Measurements from ENCODE around the gene SH2D1B.

SH2D1B gene

GRCh38 chr1:162400790-162401355 lies 11.1 kb downstream of the SH2D1B start:
- TF ChIP-seq FOXM1 (IDR thresholded peaks at IDR 0.05; ENCODE audit: borderline replicate concordance, low read depth) (no peak), USF1 (IDR thresholded peaks at IDR 0.05) (no peak), TCF12 (IDR thresholded peaks at IDR 0.05; ENCODE audit: low read depth) (no peak), ZBTB7A (IDR thresholded peaks at IDR 0.05; ENCODE audit: low read depth) (no peak)

- TF ChIP-seq YY1 (IDR thresholded peaks at IDR 0.05; ENCODE audit: low read depth) (no peak), TEAD4 (IDR thresholded peaks at IDR 0.05) (no peak), CREB1 (IDR thresholded peaks at IDR 0.05; ENCODE audit: low read depth) (no peak), EGR1 (IDR thresholded peaks at IDR 0.05) (no peak), RAD21 (IDR thresholded peaks at IDR 0.05; ENCODE audit: low read depth) (no peak)
Measured at GRCh38 chr1:162398999-162399580, 12.8 kb downstream of the SH2D1B start.

- TF ChIP-seq USF1 (IDR thresholded peaks at IDR 0.05) (no peak), ZBTB7A (IDR thresholded peaks at IDR 0.05; ENCODE audit: low read depth) (no peak), EP300 (IDR thresholded peaks at IDR 0.05; ENCODE audit: borderline replicate concordance) (no peak), TAF1 (IDR thresholded peaks at IDR 0.05; ENCODE audit: low read depth) (no peak), RAD21 (IDR thresholded peaks at IDR 0.05; ENCODE audit: low read depth) (no peak), REST (IDR thresholded peaks at IDR 0.05; ENCODE audit: low read depth) (no peak), TEAD4 (IDR thresholded peaks at IDR 0.05) (no peak), NFIC (IDR thresholded peaks at IDR 0.05) (no peak), TCF12 (IDR thresholded peaks at IDR 0.05; ENCODE audit: low read depth) (no peak), CREB1 (IDR thresholded peaks at IDR 0.05; ENCODE audit: low read depth) (no peak), FOXM1 (IDR thresholded peaks at IDR 0.05; ENCODE audit: borderline replicate concordance, low read depth) (no peak), EGR1 (IDR thresholded peaks at IDR 0.05) (no peak), YY1 (IDR thresholded peaks at IDR 0.05; ENCODE audit: low read depth) (no peak), MAX (IDR thresholded peaks at IDR 0.05) (no peak), CEBPB (IDR thresholded peaks at IDR 0.05) (no peak)
Measured at GRCh38 chr1:162397943-162398560, 13.9 kb downstream of the SH2D1B start.

GRCh38 chr1:162397039-162397448 lies 14.9 kb downstream of the SH2D1B start:
- TF ChIP-seq TAF1 (IDR thresholded peaks at IDR 0.05; ENCODE audit: low read depth) (no peak), EP300 (IDR thresholded peaks at IDR 0.05; ENCODE audit: borderline replicate concordance) (no peak), NFIC (IDR thresholded peaks at IDR 0.05) (no peak), TEAD4 (IDR thresholded peaks at IDR 0.05) (no peak), ZBTB7A (IDR thresholded peaks at IDR 0.05; ENCODE audit: low read depth) (no peak), USF1 (IDR thresholded peaks at IDR 0.05) (no peak), YY1 (IDR thresholded peaks at IDR 0.05; ENCODE audit: low read depth) (no peak), RAD21 (IDR thresholded peaks at IDR 0.05; ENCODE audit: low read depth) (peak; percentile 26; the same call in 1 of the 2 replicates)

GRCh38 chr1:162396201-162396906 lies 15.6 kb downstream of the SH2D1B start:
- TF ChIP-seq CEBPB (IDR thresholded peaks at IDR 0.05) (no peak), FOXM1 (IDR thresholded peaks at IDR 0.05; ENCODE audit: borderline replicate concordance, low read depth) (no peak), USF1 (IDR thresholded peaks at IDR 0.05) (no peak), TCF12 (IDR thresholded peaks at IDR 0.05; ENCODE audit: low read depth) (no peak), ZBTB7A (IDR thresholded peaks at IDR 0.05; ENCODE audit: low read depth) (no peak), TEAD4 (IDR thresholded peaks at IDR 0.05) (no peak), NFIC (IDR thresholded peaks at IDR 0.05) (no peak), MAX (IDR thresholded peaks at IDR 0.05) (no peak), RAD21 (IDR thresholded peaks at IDR 0.05; ENCODE audit: low read depth) (no peak), YY1 (IDR thresholded peaks at IDR 0.05; ENCODE audit: low read depth) (no peak), EP300 (IDR thresholded peaks at IDR 0.05; ENCODE audit: borderline replicate concordance) (no peak), EGR1 (IDR thresholded peaks at IDR 0.05) (no peak), CREB1 (IDR thresholded peaks at IDR 0.05; ENCODE audit: low read depth) (no peak), TAF1 (IDR thresholded peaks at IDR 0.05; ENCODE audit: low read depth) (no peak), REST (IDR thresholded peaks at IDR 0.05; ENCODE audit: low read depth) (no peak)
